GM19238 (cell line): ENCODE results near the gene FAM120A.
"Not testable (repeated sequence)": the region's sequence is repeated elsewhere in the genome, so short reads cannot be mapped to it uniquely, and the experiment has no call there.

Source experiments
- DNase-seq: peaks from one replicate; pipeline ENCODE4 v3.0.0; 2011; ENCODE audit warnings: low spot score; ENCODE audit not compliant: insufficient read length

FAM120A gene

GRCh38 chr9:93505541-93506132, 54.2 kb downstream of the FAM120A start:
- DNase-seq, result no peak

- no peak for DNase-seq
Observed at GRCh38 chr9:93507768-93508167, 56.3 kb downstream of the FAM120A start.

GRCh38 chr9:93508207-93508606, 56.7 kb downstream of the FAM120A start:
- no peak for DNase-seq

GRCh38 chr9:93509084-93509483, 57.6 kb downstream of the FAM120A start:
- no peak for DNase-seq

- no peak for DNase-seq
Observed at GRCh38 chr9:93510041-93510440, 58.6 kb downstream of the FAM120A start.

- not testable (repeated sequence) for DNase-seq
Observed at GRCh38 chr9:93511228-93511627, 59.7 kb downstream of the FAM120A start.

- DNase-seq, result not testable (repeated sequence)
Observed at GRCh38 chr9:93512170-93512812, 60.8 kb downstream of the FAM120A start.

- no peak for DNase-seq
Observed at GRCh38 chr9:93513606-93514005, 62.1 kb downstream of the FAM120A start.

- no peak for DNase-seq
Observed at GRCh38 chr9:93517331-93517730, 65.8 kb downstream of the FAM120A start.

GRCh38 chr9:93520523-93520922, 69.0 kb downstream of the FAM120A start:
- DNase-seq, result no peak

GRCh38 chr9:93522736-93523135, 71.3 kb downstream of the FAM120A start:
- DNase-seq, result no peak

- no peak for DNase-seq
Observed at GRCh38 chr9:93523518-93524144, 72.1 kb downstream of the FAM120A start.

- DNase-seq, result no peak
Observed at GRCh38 chr9:93525476-93525875, 74.0 kb downstream of the FAM120A start.

- no peak for DNase-seq
Observed at GRCh38 chr9:93531374-93531773, 79.9 kb downstream of the FAM120A start.

- no peak for DNase-seq
Observed at GRCh38 chr9:93532141-93532540, 80.7 kb downstream of the FAM120A start.

GRCh38 chr9:93533863-93534262, 82.4 kb downstream of the FAM120A start:
- no peak for DNase-seq

- no peak for DNase-seq
Observed at GRCh38 chr9:93536167-93536566, 84.7 kb downstream of the FAM120A start.

GRCh38 chr9:93536874-93537273, 85.4 kb downstream of the FAM120A start:
- DNase-seq, result no peak

- DNase-seq, result no peak
Observed at GRCh38 chr9:93540305-93540704, 88.8 kb downstream of the FAM120A start.

- no peak for DNase-seq
Observed at GRCh38 chr9:93541005-93541404, 89.5 kb downstream of the FAM120A start.

- no peak for DNase-seq
Observed at GRCh38 chr9:93541581-93542349, 90.3 kb downstream of the FAM120A start.

- no peak for DNase-seq
Observed at GRCh38 chr9:93543117-93543516, 91.6 kb downstream of the FAM120A start.
